Breast epithelium (tissue), 3 donors: Measurements from ENCODE around the gene DUSP16.

Experiments
- CTCF ChIP-seq, 3 donors: fragments of 450-650 bp; IDR thresholded peaks; one replicate each; pipeline ENCODE4 v1.5.1; 2016 to 2017; ENCODE audit warnings: antibody characterized with exemption in 3 of 3, mild to moderate bottlenecking in 3 of 3, moderate library complexity in 3 of 3
- POLR2A ChIP-seq: fragments of 450-650 bp; IDR thresholded peaks from one replicate; pipeline ENCODE4 v1.6.1; 2016; ENCODE audit warnings: antibody characterized with exemption, mild to moderate bottlenecking, moderate library complexity

- TF ChIP-seq POLR2A (no peak), CTCF (IDR thresholded peaks at IDR 0.05) (no peak)
Measured at GRCh38 chr12:12467688-12468261, 94.9 kb downstream of the DUSP16 start.
